Measurements from ENCODE around the gene CCDC127.

CCDC127 gene

GRCh38 chr5:194603-195209, 23.2 kb downstream of the CCDC127 start:
- no peak for ATAC-seq
- TF ChIP-seq ESRRG (CRISPR knock-in tag; IDR thresholded peaks at IDR 0.05): no peak
- no peak for TF ChIP-seq RARB (CRISPR knock-in tag; IDR thresholded peaks at IDR 0.05)
- TF ChIP-seq ZNF70 (CRISPR knock-in tag; IDR thresholded peaks at IDR 0.05): no peak
- no peak for TF ChIP-seq POU6F1 (CRISPR knock-in tag; IDR thresholded peaks at IDR 0.05; ENCODE audit: borderline replicate concordance, low read depth)
- TF ChIP-seq GLIS3 (CRISPR knock-in tag; IDR thresholded peaks at IDR 0.05): no peak
- no peak for TF ChIP-seq ZNF565 (CRISPR knock-in tag; conservative IDR thresholded peaks at IDR 0.05; ENCODE audit: low read depth)
- no peak for TF ChIP-seq SNAI2 (CRISPR knock-in tag; IDR thresholded peaks at IDR 0.05)
- no peak for TF ChIP-seq PATZ1 (CRISPR knock-in tag; IDR thresholded peaks at IDR 0.05; ENCODE audit: borderline replicate concordance)
- no peak for TF ChIP-seq BACH2 (CRISPR knock-in tag; IDR thresholded peaks at IDR 0.05; ENCODE audit: borderline replicate concordance)
- TF ChIP-seq ZFP3 (CRISPR knock-in tag; IDR thresholded peaks at IDR 0.05): no peak
- no peak for TF ChIP-seq CREB5 (CRISPR knock-in tag; IDR thresholded peaks at IDR 0.05; ENCODE audit: low read depth)

GRCh38 chr5:194102-194501, 23.9 kb downstream of the CCDC127 start:
- ATAC-seq: no peak

More at GRCh38 chr5:194102-194501, 23.9 kb downstream of the CCDC127 start:
- no peak for TF ChIP-seq CREB5 (CRISPR knock-in tag; IDR thresholded peaks at IDR 0.05; ENCODE audit: low read depth)
- no peak for TF ChIP-seq CSRNP3 (CRISPR knock-in tag; IDR thresholded peaks at IDR 0.05)
- no peak for TF ChIP-seq ESRRG (CRISPR knock-in tag; IDR thresholded peaks at IDR 0.05)
- no peak for TF ChIP-seq RARB (CRISPR knock-in tag; IDR thresholded peaks at IDR 0.05)
- no peak for TF ChIP-seq TOX (CRISPR knock-in tag; IDR thresholded peaks at IDR 0.05; ENCODE audit: borderline replicate concordance)
- TF ChIP-seq ISL1 (CRISPR knock-in tag; IDR thresholded peaks at IDR 0.05): no peak
- no peak for TF ChIP-seq ZNF70 (CRISPR knock-in tag; IDR thresholded peaks at IDR 0.05)
- no peak for TF ChIP-seq ZFP30 (CRISPR knock-in tag; IDR thresholded peaks at IDR 0.05)
- no peak for TF ChIP-seq PATZ1 (CRISPR knock-in tag; IDR thresholded peaks at IDR 0.05; ENCODE audit: borderline replicate concordance)
- no peak for TF ChIP-seq ZC3H10 (CRISPR knock-in tag; IDR thresholded peaks at IDR 0.05)
- no peak for TF ChIP-seq SNAI2 (CRISPR knock-in tag; IDR thresholded peaks at IDR 0.05)
- TF ChIP-seq GLIS3 (CRISPR knock-in tag; IDR thresholded peaks at IDR 0.05): no peak
- TF ChIP-seq POU6F1 (CRISPR knock-in tag; IDR thresholded peaks at IDR 0.05; ENCODE audit: borderline replicate concordance, low read depth): no peak
- no peak for TF ChIP-seq ZNF8 (CRISPR knock-in tag; IDR thresholded peaks at IDR 0.05)
- no peak for TF ChIP-seq ZFP3 (CRISPR knock-in tag; IDR thresholded peaks at IDR 0.05)
- TF ChIP-seq ARNTL (CRISPR knock-in tag; IDR thresholded peaks at IDR 0.05; ENCODE audit: borderline replicate concordance, low read depth): no peak
